SK-N-DZ (cell line): ENCODE measurements around the gene RCOR3.

ENCODE experiments used
- DNase-seq: peaks from one replicate; pipeline ENCODE4 v3.0.0-alpha.2; 2015; ENCODE audit warnings: low spot score

Gene RCOR3

GRCh38 chr1:211324992-211325775, 66.0 kb downstream of the RCOR3 start:
- no peak for DNase-seq

- DNase-seq = no peak
Measured at GRCh38 chr1:211326140-211326527, 67.0 kb downstream of the RCOR3 start.

- DNase-seq = peak; percentile 45
Measured at GRCh38 chr1:211326528-211327345, 67.6 kb downstream of the RCOR3 start, which contains the start of gene TRAF5. TRAF5 (plus strand) TSS chr1:211326833; CDS start chr1:211353240, 26,407 bp downstream.

- DNase-seq = no peak
Measured at GRCh38 chr1:211327346-211327921, 68.3 kb downstream of the RCOR3 start.

- no peak for DNase-seq
Measured at GRCh38 chr1:211328084-211328694, 69.0 kb downstream of the RCOR3 start.

GRCh38 chr1:211328866-211329475, 69.8 kb downstream of the RCOR3 start:
- DNase-seq = no peak

GRCh38 chr1:211329764-211330201, 70.6 kb downstream of the RCOR3 start:
- DNase-seq = no peak

GRCh38 chr1:211330282-211330936, 71.2 kb downstream of the RCOR3 start:
- no peak for DNase-seq

GRCh38 chr1:211331011-211331709, 72.0 kb downstream of the RCOR3 start:
- no peak for DNase-seq

GRCh38 chr1:211332036-211332616, 73.0 kb downstream of the RCOR3 start:
- no peak for DNase-seq

GRCh38 chr1:211332830-211333229, 73.7 kb downstream of the RCOR3 start:
- no peak for DNase-seq

- DNase-seq = no peak
Measured at GRCh38 chr1:211333906-211334305, 74.7 kb downstream of the RCOR3 start.

- DNase-seq = no peak
Measured at GRCh38 chr1:211334986-211335385, 75.8 kb downstream of the RCOR3 start.

- no peak for DNase-seq
Measured at GRCh38 chr1:211335522-211336157, 76.5 kb downstream of the RCOR3 start.

GRCh38 chr1:211336161-211336560, 77.0 kb downstream of the RCOR3 start:
- no peak for DNase-seq

- no peak for DNase-seq
Measured at GRCh38 chr1:211336775-211337174, 77.6 kb downstream of the RCOR3 start.

- DNase-seq = no peak
Measured at GRCh38 chr1:211337430-211338223, 78.5 kb downstream of the RCOR3 start.

GRCh38 chr1:211338224-211338620, 79.1 kb downstream of the RCOR3 start:
- DNase-seq = no peak
